Trophoblast cell (in vitro differentiated cells and primary cell): ENCODE data around the gene DHRS1.
A peak's percentile ranks its signal among the peaks of the same experiment; 100 is the strongest.
"Not testable (repeated sequence)": the region's sequence is repeated elsewhere in the genome, so short reads cannot be mapped to it uniquely, and the experiment has no call there.

Source experiments
- DNase-seq, 2 donors: peaks; one replicate each; pipeline ENCODE4 v3.0.0-alpha.2; 2016
- H2AFZ ChIP-seq: 2 replicates; pipeline ENCODE4 v1.6.1; 2013; ENCODE audit warnings: low read length, moderate library complexity, mild to moderate bottlenecking; ENCODE audit not compliant: insufficient read depth, poor library complexity
- H2AK5ac ChIP-seq: 2 replicates; pipeline ENCODE4 v1.6.1; 2013; ENCODE audit warnings: mild to moderate bottlenecking, low read length
- H2BK120ac ChIP-seq: 2 replicates; pipeline ENCODE4 v1.6.1; 2013; ENCODE audit warnings: low read length, mild to moderate bottlenecking, moderate library complexity; ENCODE audit not compliant: insufficient read depth, poor library complexity
- H2BK12ac ChIP-seq: 2 replicates; pipeline ENCODE4 v1.6.1; 2013; ENCODE audit warnings: mild to moderate bottlenecking, low read length, moderate library complexity
- H2BK5ac ChIP-seq: 2 replicates; pipeline ENCODE4 v1.6.1; 2013; ENCODE audit warnings: low read length, low read depth, moderate library complexity, mild to moderate bottlenecking; ENCODE audit not compliant: poor library complexity
- H3K14ac ChIP-seq: 2 replicates; pipeline ENCODE4 v1.6.1; 2013; ENCODE audit warnings: mild to moderate bottlenecking, low read length
- H3K18ac ChIP-seq: 2 replicates; pipeline ENCODE4 v1.6.1; 2013; ENCODE audit warnings: mild to moderate bottlenecking, low read length
- H3K23ac ChIP-seq: 2 replicates; pipeline ENCODE4 v1.6.1; 2013; ENCODE audit warnings: low read length
- H3K27ac ChIP-seq: 2 replicates; pipeline ENCODE4 v1.5.1; 2013; ENCODE audit warnings: low read depth, mild to moderate bottlenecking, inconsistent platforms, low read length, moderate library complexity
- H3K27me3 ChIP-seq: 2 replicates; pipeline ENCODE4 v1.6.1; 2013; ENCODE audit warnings: inconsistent platforms, mild to moderate bottlenecking, low read length, moderate library complexity; ENCODE audit not compliant: insufficient read depth
- H3K36me3 ChIP-seq, 2 experiments: 1 replicate in 1 of 2; 2 replicates in 1 of 2; pipeline ENCODE4 v1.6.1; 2013; ENCODE audit warnings: low read length in 2 of 2, mild to moderate bottlenecking in 2 of 2, moderate library complexity in 1 of 2; ENCODE audit not compliant: insufficient read depth in 2 of 2, control insufficient read depth in 1 of 2
- H3K4ac ChIP-seq: 2 replicates; pipeline ENCODE4 v1.6.1; 2013; ENCODE audit warnings: low read depth, mild to moderate bottlenecking, low read length, moderate library complexity
- H3K4me1 ChIP-seq, 2 experiments: 1 replicate in 1 of 2; 2 replicates in 1 of 2; pipeline ENCODE4 v1.6.1; 2013; ENCODE audit warnings: low read length in 2 of 2, mild to moderate bottlenecking in 2 of 2, moderate library complexity in 1 of 2; ENCODE audit not compliant: insufficient read depth in 2 of 2, control insufficient read depth in 1 of 2
- H3K4me2 ChIP-seq: 2 replicates; pipeline ENCODE4 v1.6.1; 2013; ENCODE audit warnings: inconsistent platforms, mild to moderate bottlenecking, low read length, moderate library complexity
- H3K4me3 ChIP-seq: 2 replicates; pipeline ENCODE4 v1.5.1; 2013; ENCODE audit warnings: mild to moderate bottlenecking, low read depth, low read length, inconsistent platforms
- H3K79me1 ChIP-seq: one replicate; pipeline ENCODE4 v1.6.1; 2013; ENCODE audit warnings: low read length
- H3K79me2 ChIP-seq: 2 replicates; pipeline ENCODE4 v1.6.1; 2013; ENCODE audit warnings: low read length, mild to moderate bottlenecking; ENCODE audit not compliant: control insufficient read depth, insufficient read depth, poor library complexity
- H3K9ac ChIP-seq: 2 replicates; pipeline ENCODE4 v1.6.1; 2013; ENCODE audit warnings: mild to moderate bottlenecking, low read length
- H3K9me3 ChIP-seq: 2 replicates; pipeline ENCODE4 v1.6.1; 2013; ENCODE audit warnings: low read depth, mild to moderate bottlenecking, control low read depth, inconsistent platforms, low read length; ENCODE audit not compliant: insufficient read depth
- H4K12ac ChIP-seq: 2 replicates; pipeline ENCODE4 v1.6.1; 2013; ENCODE audit warnings: low read depth, mild to moderate bottlenecking, low read length, moderate library complexity
- H4K8ac ChIP-seq: 2 replicates; pipeline ENCODE4 v1.6.1; 2013; ENCODE audit warnings: low read depth, mild to moderate bottlenecking, low read length, moderate library complexity
- H4K91ac ChIP-seq: one replicate; pipeline ENCODE4 v1.6.1; 2013; ENCODE audit warnings: low read depth, mild to moderate bottlenecking, low read length, moderate library complexity
- WGBS: extraction: QIAGEN DNeasy Blood & Tissue Kit; methylation state at CpG from one replicate; pipeline ENCODE4 v1.1.7; 2013; ENCODE audit warnings: missing lambda C conversion rate; ENCODE audit not compliant: insufficient read length, insufficient coverage; ENCODE audit errors: extremely low coverage; 5-methylcytosine and 5-hydroxymethylcytosine counted together

The DHRS1 gene

GRCh38 chr14:24329073-24329663, 29.6 kb upstream of the DHRS1 start:
- Histone ChIP-seq H4K12ac (no peak overlapping the region), H3K36me3 (no peaks in the 10 kb centered on the region), H4K8ac (no peak overlapping the region), H2BK5ac (no peak overlapping the region), H3K9ac (no peak overlapping the region), H3K4me3 (no peak overlapping the region), H3K79me2 (no peaks in the 10 kb centered on the region), H3K4ac (no peak overlapping the region), H3K23ac (no peak overlapping the region), H3K4me1 (peaks cover 8 to 12% of the 10 kb centered on the region in 2 experiments), H2AFZ (no peak overlapping the region), H3K27me3 (peaks cover 1% of the 10 kb centered on the region), H3K27ac (no peak overlapping the region), H3K79me1 (no peaks in the 10 kb centered on the region), H2BK12ac (no peak overlapping the region), H3K9me3 (peaks cover 2% of the 10 kb centered on the region), H3K4me2 (no peak overlapping the region), H3K18ac (no peak overlapping the region), H2BK120ac (no peak overlapping the region), H4K91ac (no peak overlapping the region), H2AK5ac (no peak overlapping the region), H3K14ac (no peak overlapping the region)
- WGBS: no CpG with 5 or more reads among the region's 12 CpGs
- no peak for DNase-seq

- not testable (repeated sequence) for H4K8ac ChIP-seq, H2BK5ac ChIP-seq, H3K4me2 ChIP-seq, H3K36me3 ChIP-seq, H3K79me2 ChIP-seq, H4K91ac ChIP-seq, H3K18ac ChIP-seq, H2BK120ac ChIP-seq, H3K9me3 ChIP-seq, H3K27me3 ChIP-seq, H2AK5ac ChIP-seq, H3K4me1 ChIP-seq, H4K12ac ChIP-seq, H3K27ac ChIP-seq, H2BK12ac ChIP-seq, H3K14ac ChIP-seq, H3K9ac ChIP-seq, H3K4ac ChIP-seq, H2AFZ ChIP-seq, H3K23ac ChIP-seq, H3K79me1 ChIP-seq, H3K4me3 ChIP-seq
- DNase-seq: peak in 1 of 2 donors; percentile 33
- WGBS: no CpG with 5 or more reads among the region's 9 CpGs
These were observed 28.3 kb upstream of the DHRS1 start for GRCh38 chr14:24327914-24328313.

GRCh38 chr14:24327303-24327702, 27.7 kb upstream of the DHRS1 start:
- H2AFZ ChIP-seq: no peak overlapping the region
- H3K4me2 ChIP-seq: no peak overlapping the region
- H3K79me1 ChIP-seq: no peaks in the 10 kb centered on the region
- H2BK12ac ChIP-seq: no peak overlapping the region
- no peaks in the 10 kb centered on the region for H3K79me2 ChIP-seq
- H3K36me3 ChIP-seq: no peaks in the 10 kb centered on the region
- no peak overlapping the region for H3K14ac ChIP-seq
- no peak overlapping the region for H3K27ac ChIP-seq
- H2BK120ac ChIP-seq: no peak overlapping the region
- DNase-seq: no peak
- no peak overlapping the region for H3K9ac ChIP-seq
- H4K12ac ChIP-seq: no peak overlapping the region
- peaks cover under 1% of the 10 kb centered on the region for H3K9me3 ChIP-seq
- H3K27me3 ChIP-seq: no peaks in the 10 kb centered on the region
- H3K4me1 ChIP-seq: peaks cover 1 to 3% of the 10 kb centered on the region in 2 experiments
- no peak overlapping the region for H4K91ac ChIP-seq
- no peak overlapping the region for H4K8ac ChIP-seq
- no peak overlapping the region for H2BK5ac ChIP-seq
- WGBS: no CpG with 5 or more reads among the region's 2 CpGs
- H3K23ac ChIP-seq: no peak overlapping the region
- no peak overlapping the region for H2AK5ac ChIP-seq
- no peak overlapping the region for H3K18ac ChIP-seq
- H3K4me3 ChIP-seq: no peak overlapping the region
- no peak overlapping the region for H3K4ac ChIP-seq

DNA sequence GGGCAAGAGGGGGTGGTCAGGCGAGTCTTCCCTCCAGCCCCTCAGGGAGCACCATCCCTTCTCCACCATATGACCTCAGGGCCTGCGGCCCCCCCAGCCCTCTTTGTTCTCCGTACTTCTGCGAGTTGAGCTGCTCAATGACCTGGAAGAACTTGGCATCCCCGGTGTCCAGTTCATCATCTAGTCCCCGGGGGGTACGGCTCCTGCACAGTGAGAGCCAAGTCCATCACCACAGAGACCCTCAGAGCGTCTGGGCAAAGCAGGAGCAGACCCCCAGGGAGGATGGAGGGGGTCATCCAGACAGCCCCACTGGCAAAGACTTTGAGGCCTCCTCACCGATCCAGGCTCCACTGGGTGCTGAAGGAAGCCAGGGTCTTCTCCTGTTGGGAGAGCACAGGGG, 26.4 kb upstream of the DHRS1 start:
- no peaks in the 10 kb centered on the region for H3K79me2 ChIP-seq

More for the DNA sequence above, 26.4 kb upstream of the DHRS1 start:
- no peak overlapping the region for H4K12ac ChIP-seq
- H2AFZ ChIP-seq: no peak overlapping the region
- no peak overlapping the region for H2AK5ac ChIP-seq
- H3K9me3 ChIP-seq: no peaks in the 10 kb centered on the region
- H3K36me3 ChIP-seq: no peaks in the 10 kb centered on the region
- H3K18ac ChIP-seq: no peak overlapping the region
- H3K4me3 ChIP-seq: no peak overlapping the region
- no CpG with 5 or more reads among the region's 9 CpGs for WGBS
- no peak overlapping the region for H3K4me2 ChIP-seq
- no peak overlapping the region for H3K4ac ChIP-seq
- no peak overlapping the region for H4K8ac ChIP-seq
- no peak overlapping the region for H2BK12ac ChIP-seq
- no peaks in the 10 kb centered on the region for H3K27me3 ChIP-seq
- peaks cover 2% of the 10 kb centered on the region for H3K79me1 ChIP-seq
- no peak overlapping the region for H3K23ac ChIP-seq
- H3K4me1 ChIP-seq: peaks cover 6 to 10% of the 10 kb centered on the region in 2 experiments
- H3K27ac ChIP-seq: no peak overlapping the region
- no peak overlapping the region for H3K9ac ChIP-seq
- no peak for DNase-seq
- H2BK5ac ChIP-seq: no peak overlapping the region
- no peak overlapping the region for H4K91ac ChIP-seq
- H2BK120ac ChIP-seq: no peak overlapping the region
- no peak overlapping the region for H3K14ac ChIP-seq
